GM21367 (cell line): ENCODE results near the gene RHBDD1.

ENCODE experiments used
- ATAC-seq: cut with Tn5 transposase; IDR thresholded peaks from one replicate; pipeline ENCODE4 v1.9.1; 2021; ENCODE audit not compliant: unreplicated experiment

The RHBDD1 gene

DNA sequence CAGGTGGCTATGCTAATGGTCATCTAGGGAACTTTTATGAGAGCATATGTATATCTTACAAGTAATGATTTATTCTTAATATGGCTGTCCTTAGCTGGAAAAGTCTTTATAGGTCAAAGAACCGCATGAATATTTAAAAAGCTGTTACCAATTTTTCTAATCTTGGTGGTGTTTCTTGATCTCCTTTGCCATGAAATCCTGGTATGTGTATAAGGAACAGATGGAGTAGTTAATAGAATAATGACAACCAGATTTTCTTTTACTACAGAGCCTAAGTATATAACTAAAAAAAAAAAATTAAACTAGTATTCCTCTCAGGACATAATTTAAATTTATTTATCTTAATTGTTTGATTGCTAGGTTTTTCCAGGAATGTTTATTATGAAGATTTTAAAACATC is 74.5 kb downstream of the RHBDD1 start:
- no peak for ATAC-seq

DNA sequence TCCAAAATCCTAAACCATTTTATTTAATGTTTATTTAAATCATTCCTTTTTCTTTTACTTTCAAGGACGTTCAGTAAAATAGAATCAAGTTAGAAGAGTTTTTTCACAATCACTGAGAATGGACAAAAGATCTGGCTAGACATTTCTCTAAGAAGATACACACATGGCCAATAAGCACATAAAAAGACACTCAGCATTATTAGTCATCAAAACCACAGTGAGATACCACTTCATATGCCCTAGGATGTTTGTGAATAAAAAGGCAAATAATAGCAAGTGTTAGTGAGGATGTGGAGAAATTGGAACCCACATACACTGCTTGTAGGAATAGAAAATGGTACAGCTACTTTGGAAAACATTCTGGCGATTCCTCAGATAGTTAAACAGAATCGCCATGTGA is 76.1 kb downstream of the RHBDD1 start:
- ATAC-seq = no peak

DNA sequence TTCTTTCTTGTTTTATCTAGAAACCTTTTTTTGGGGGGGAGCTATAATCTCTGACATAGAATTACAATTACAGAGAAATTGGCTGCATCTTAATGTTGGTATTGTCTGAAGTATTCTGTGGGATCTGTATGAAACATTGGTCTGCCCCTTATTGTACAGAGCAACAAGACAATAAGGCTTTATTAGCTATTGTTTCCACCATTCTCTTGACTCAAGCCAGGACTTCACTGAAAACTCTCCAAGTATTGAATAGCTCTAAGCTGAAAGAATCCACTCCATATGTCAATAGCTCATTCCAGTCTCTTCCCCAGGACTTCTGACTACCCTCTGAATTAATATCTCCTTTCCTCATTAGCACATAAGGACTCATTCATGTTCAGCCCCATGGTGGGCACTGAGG is 77.8 kb downstream of the RHBDD1 start:
- no peak for ATAC-seq

DNA sequence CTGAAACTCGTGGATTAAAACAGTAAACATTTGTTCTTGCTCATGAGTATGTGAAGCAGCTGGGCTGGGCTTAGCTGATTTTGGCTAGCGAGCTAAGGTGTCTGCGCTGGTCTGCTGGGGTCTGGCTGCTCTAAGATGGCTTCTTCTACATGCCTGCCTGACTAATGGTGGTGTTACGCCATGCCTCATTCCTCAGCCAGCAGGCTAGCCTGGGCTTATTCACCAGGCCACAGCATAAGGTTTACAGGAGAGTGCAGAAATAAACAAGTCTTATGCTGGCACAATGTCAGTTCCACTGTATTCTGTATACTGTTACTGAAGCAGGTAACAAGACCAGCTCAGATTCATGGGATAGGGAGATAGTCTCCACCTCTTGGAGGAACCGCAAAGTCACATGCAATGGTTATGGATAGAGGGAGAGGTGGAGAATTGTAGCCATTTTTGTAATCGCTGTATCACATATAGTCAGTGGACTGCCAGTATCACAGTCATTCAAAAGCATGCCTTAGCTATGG is 80.0 kb downstream of the RHBDD1 start:
- ATAC-seq = no peak

DNA sequence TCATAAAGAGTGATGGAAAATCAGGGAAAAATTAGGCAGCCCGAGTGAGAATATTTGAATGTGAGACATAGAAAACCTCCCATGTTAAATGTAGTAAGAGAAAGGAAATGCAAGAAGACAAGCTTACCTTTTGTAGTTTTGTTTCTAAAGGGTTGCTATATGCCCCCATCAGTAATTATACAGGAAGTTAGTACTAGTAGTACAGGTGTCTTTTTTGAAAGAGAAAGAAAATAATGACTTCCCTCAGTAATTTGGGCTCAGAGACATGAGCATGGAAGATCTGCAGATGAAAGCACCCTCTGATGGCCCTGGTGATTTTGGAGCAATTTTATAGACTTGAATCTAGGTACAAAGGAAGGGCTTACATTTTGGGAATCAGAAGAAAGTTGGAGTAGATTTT is 80.8 kb downstream of the RHBDD1 start:
- ATAC-seq = peak; percentile 94

DNA sequence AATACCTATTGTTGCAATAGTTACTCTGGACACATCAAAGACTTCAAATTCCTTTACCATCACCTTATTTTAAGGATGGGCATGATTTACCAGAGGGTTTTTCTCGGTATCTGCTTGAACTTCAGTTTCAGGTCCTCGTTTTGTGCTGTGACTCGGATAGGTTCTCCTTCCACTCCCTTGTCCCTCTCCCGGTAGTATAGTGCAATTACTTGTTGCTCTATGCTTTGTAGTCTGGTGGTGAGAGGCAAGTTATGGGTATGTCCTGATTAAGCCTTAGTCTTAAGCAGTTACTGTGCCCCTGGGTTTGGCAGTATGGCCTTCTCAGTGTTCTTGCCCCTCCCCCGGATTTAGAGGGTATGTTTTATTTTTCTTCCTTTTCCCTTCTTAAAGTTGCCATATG is 96.6 kb downstream of the RHBDD1 start:
- ATAC-seq = no peak

DNA sequence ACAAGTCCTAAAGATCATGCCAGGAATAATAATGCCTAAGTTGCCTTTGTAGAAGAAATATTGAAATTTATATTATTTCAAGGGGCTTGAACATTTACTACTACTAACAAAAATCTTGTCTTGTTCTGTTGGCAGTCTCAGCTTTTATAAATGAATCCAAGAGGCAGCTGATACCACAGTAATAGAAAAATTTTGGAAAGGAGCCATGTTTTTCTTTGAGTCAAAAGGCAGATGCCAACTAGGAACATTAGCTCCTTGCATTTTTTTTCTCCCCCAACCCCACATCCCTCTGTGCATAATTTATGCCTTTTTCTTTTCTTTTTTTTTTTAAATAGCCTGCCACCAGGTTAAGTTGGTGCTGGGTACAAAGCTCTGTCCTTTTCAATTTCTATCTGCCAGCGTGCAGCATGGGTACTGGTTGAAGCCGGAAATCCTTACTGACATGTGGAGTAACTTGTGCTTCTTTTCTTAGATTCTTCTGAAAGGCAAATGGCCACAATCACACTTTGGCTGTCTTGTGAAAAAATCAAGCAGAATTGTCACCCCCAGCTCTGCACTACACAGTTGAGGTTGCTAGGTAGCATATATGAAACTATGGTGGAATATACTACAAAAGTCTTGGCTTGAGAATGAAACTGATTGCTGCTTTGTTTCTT is 98.8 kb downstream of the RHBDD1 start:
- no peak for ATAC-seq

DNA sequence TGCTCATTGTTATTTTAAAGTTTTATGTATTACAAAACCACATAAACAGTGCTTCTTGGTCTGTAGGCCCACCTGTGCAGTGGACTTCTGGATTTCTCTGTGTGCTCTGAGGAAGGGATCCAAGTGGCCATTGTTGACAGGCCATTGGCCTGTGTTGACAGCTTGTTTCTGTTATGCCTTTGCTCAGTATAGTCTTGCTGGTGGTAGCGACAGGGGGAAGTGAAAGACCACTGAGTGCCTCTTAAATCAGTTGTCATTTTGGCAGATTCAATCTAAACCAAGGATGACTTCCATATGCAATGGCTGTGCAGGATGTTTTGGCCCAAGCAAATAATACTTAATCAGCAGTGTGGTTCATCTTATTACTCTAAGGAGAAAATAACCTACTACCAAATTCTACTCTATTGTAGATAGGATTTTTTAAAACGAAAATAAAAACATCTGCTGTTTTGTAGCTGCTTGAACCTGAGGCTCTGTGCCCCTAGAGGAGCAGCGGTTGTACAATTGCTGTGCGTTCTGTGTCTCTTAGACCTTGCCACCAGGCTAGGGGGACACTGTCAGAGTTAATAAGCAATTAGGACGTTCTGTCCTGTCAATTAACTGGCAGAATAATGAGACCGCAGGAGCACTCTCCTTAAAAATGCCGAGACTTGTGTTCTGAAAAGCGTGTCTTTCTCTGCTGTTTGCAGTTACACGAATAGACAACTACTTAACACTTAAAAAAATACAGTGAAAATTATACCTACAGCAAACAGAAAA is 108.2 kb downstream of the RHBDD1 start:
- ATAC-seq = no peak

DNA sequence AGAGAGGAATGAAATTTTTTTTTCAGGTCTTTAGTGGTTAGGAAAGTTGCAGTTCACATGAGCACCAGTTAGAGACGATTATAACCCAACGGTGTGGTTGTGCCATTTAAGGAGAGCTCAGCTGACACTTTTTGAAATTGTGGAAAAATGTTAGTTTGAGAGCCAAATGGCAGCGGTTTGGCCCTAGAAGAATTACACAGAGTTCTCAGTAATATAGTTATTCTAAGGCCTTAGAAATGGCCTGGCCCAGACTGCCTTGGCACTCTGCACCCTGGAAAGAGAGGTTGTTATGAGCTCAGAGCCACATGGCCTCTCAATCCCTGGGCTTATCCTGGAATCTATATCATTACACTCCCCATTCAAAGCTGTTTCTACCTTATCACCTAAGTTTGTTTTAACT is 117.4 kb downstream of the RHBDD1 start:
- no peak for ATAC-seq

DNA sequence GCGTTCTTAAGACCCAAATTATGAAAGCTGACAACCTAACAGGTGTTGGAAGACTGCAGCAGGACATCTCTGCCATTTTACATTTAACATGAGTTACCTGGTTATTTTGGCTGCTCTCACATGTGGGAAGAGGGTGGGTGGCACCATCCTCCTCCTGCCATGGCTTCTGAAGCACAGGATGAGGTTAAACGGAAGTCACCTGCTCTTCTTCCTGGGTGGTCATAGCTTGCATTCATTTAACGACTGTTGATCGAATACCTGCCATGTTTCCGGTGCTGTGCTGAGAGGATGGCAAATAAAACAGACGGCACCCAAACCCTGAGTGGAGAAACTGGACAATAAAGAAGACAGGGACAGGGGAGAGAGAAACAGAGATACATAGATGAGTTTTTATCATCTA is 118.0 kb downstream of the RHBDD1 start:
- no peak for ATAC-seq

DNA sequence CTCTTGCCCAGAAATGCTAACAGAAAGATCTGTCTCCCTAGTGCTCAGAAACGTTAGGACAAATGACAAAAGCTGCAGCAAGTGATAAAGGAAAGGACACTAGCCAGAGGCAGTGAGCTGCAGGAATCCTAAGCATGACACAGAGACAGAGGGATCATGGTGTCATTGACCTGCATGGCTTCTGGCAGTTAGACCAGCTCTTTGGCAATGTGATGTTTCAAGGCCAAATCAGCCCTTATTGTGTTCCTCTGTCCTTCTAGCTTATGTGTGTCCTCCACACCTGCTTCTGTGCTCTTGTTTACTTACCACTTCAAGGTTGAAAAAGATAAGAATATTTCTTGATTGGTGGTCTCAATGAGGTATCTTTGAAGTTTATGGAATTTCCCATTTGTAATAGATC is 120.8 kb downstream of the RHBDD1 start:
- ATAC-seq = no peak

DNA sequence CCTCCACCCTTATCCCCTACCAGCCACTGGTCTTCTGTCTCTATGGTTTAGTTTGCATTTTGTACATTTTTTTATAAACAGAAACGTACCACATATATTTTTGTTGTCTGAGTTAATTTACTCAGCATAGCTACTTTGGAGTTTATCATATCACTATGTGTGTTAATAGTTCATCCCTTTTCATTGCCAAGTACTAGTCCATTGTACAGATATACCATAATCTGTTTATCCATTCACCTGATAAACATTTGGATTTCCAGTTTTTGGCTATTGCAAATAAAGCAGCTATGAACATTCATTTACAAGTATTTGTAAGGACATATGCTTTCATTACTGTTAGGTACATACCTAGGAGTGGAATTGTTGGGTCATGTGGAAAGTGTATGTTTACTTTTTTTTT is 123.6 kb downstream of the RHBDD1 start:
- no peak for ATAC-seq

DNA sequence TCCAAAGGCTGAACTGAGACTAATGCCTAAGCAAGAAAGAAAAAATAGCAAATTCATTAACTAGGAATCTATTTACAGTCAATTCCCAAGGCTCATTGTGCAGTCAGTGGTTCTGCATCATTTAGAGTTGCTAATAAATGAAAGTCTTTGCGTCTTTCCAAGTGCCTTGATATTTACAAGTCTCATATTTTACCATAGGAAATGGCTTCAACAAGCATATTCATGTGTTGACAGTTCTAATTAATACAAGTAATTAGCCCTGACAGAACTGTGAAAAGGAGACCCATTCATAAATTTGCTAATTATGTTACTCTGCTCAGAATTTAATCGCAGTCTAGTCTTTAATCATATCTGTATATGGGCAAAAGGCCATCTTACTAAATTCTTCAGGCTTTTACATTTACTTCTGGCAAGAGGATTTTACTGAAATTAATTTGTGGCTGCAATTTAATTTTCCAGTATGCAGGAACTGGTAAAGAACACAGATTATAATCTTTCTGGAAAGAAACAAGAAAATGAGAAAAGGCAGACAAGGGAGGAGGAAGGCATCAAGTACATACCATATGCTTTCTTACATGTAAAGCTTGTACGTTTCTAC is 126.4 kb downstream of the RHBDD1 start:
- no peak for ATAC-seq

DNA sequence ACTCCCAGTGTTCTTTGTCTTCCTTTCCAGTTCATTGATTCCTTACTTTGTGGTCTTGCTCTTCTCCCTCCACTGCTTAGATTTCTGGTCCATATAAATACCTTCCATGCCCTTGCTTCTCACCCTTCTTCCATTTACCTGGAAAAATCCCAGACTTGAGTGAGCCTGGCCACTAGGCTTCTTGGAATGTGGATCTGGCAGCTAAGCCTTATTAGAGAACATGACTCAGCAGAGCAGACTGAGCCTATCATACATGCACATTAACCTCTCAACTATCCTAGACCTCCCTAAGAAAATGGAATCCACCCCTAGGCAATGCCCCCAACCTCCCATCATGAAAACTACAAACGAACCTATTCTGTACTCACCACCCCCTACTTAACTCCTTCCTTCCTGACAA is 127.7 kb downstream of the RHBDD1 start:
- no peak for ATAC-seq

DNA sequence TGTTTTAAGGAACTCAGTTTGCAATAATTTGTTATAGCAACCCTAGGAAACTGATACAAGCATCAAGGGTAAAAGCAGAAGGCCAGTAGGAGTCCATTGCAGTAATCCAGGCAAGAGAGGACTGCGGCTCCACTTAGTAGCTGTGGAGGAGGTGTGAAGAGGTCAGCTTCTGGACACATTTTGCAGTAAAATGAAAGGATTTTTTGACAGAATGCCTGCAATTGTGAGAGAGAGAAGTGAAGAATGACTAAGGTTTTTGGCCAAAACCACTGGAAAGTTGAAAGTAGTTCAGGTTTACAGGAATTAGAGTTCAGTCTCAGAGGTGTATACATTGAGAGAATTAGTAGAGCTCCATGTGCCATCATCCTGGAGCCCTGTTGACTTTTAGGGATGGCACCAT is 129.5 kb downstream of the RHBDD1 start:
- no peak for ATAC-seq

DNA sequence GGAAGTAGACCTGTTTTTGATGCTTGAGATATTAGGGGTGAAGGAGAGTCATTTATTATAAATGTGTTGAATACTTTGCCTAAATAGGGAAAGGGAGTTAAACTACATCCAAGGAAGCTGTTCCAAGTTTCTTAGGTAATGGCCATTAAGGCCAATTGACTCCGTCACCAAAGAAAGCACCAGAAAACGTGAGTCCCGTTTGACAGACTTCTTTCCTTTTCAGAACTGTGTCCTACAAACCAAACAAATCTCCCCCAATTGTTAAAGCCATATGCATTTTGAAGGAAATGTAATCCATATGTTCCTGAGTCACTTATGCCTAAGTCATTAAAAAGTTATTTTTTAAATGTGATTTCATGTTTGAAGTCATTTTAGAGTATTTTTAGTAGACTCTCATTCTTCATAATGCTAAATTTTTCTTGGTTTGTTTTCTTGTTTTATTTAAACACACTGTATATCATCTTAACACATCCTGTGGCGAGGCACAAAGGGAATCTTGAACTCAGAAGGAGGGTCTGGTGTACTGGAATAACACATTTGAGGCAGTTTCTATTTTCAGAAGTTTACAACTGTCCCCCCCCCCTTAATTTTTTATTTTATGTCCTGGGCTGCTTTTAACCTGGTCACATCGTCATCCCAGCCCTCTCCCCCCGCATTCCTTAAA is 133.7 kb downstream of the RHBDD1 start:
- no peak for ATAC-seq

DNA sequence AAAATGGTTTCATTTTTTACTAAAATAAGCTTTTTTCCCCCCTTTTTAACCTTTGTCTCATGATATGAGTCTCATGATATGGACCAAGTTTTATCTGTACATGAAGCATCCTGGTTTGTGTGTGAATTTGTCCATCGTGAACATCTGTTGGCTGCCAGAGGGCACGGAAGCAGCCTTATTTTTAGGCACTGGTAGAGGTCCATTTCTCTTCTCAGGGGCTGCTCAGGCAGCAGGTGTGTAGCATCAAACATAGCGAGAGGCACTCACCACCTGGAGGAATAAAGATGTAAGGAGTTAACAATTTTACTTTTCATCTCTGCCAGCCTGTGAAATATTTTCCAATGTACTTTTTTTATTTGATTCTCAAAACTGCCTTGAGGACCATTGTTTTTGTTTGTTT is 134.5 kb downstream of the RHBDD1 start:
- ATAC-seq = peak; percentile 54

DNA sequence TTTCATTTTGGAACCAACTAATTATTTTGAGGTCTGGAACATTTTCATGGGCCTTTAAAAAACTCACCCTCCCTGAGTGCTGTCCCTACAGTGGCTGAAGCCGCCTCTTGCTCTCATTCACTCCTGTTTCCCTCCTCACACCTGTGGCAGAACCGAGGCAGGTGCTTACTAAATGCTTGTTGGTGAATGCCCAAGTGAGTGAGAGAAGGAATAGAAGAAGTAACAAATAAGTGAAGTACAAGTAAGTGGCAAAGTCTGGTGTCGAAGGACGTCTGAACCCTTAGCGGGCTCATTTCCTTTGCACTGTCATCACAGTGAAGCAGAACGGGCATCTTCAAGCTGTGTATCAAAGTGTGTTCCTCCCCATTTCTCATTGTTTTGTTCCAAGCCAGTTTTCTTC is 135.2 kb downstream of the RHBDD1 start:
- peak; percentile 49 for ATAC-seq

DNA sequence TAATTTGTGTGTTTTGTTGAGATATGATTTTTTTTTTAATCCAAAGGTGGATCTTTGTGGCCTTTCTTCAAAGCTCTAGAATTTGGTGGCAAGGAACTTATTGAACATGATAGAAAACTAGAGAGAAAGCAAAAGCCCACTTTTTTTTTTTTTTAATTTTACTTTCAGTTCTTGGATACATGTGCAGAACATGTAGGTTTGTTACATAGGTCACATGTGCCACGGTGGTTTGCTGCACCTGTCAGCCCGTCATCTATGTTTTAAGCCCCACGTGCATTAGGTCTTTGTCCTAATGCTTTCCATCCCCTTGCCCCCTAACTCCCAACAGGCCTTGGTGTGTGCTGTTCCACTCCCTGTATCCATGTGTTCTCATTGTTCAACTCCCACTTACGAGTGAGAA is 135.9 kb downstream of the RHBDD1 start:
- no peak for ATAC-seq

DNA sequence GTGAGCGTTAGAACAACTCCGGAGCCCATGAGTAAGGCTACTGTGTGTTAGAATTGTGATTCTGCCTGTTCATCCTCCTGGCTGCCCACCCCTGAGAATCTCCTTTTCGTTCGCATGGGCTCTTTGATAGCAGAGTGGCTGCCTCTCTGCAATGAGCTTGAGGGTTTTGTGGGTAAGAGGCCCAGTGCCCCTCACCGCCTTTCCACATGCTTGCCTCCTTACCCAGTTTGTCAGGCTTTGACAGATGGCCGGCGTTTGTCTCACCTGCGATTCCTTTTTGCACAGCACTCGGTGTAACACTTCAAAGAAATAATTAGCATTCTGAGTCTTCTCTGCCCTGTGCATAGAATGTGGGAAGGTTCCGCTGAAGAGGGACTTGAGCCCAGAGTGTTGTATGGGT is 138.0 kb downstream of the RHBDD1 start:
- ATAC-seq = no peak

DNA sequence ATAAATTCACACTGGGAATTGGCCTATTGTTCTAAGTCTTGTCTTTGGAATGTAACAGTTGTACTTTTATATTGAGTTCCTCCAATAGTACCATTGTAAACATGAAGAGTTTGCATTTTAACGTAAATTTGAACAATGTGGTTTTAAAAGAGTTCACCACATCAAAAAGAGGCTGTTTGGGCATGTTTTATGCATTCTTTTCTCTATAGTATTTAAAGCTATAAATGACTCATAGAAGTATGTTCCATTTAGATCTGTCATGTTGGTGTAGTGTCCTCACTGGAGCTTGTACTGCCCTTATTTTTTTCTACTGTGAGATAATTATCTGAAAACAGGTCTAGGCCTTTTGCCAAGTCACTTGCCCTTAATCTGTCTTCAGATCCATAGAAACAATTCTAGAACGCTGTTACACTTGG is 141.9 kb downstream of the RHBDD1 start:
- no peak for ATAC-seq

DNA sequence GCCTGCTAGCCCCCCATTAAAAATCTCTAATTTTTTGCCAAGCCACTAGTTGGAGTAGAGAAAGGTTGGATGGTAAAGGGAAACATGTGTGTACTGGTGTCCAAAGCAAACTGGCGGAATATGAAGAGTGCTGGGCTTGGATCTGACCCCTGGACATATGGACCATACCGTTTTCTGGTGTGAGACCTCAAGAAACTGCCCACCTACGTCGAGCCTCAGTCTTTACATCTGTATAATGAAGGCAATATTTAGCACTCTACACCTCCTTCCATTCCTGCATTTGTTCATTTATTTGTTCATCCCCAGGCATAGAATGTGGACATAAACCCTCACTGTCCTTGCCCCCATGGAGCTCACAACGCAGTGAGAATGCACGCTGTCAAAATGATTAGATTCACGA is 142.4 kb downstream of the RHBDD1 start:
- no peak for ATAC-seq
